Type B pancreatic cell (in vitro differentiated cells): ENCODE measurements around the gene TRIM44. TPM values are rescaled to one million over a fixed set of nuclear protein-coding genes. Genes with fewer than 3 reads are reported as not detected.

Source experiments
- DNase-seq: peaks from one replicate; pipeline ENCODE4 v3.0.0; 2021; ENCODE audit warnings: mixed read lengths; ENCODE audit not compliant: unreplicated experiment; ENCODE audit errors: extremely low spot score
- H3K27ac Mint-ChIP-seq: 2 replicates; pipeline ENCODE4 v1.8.0; 2021; ENCODE audit warnings: mild to moderate bottlenecking, mixed read lengths
- H3K27me3 Mint-ChIP-seq: 2 replicates; pipeline ENCODE4 v1.8.0; 2021; ENCODE audit warnings: mixed read lengths
- H3K36me3 Mint-ChIP-seq: 2 replicates; pipeline ENCODE4 v1.8.0; 2021; ENCODE audit warnings: mixed read lengths
- H3K4me1 Mint-ChIP-seq: one replicate; pipeline ENCODE4 v1.8.0; 2021; ENCODE audit warnings: mixed read lengths; ENCODE audit not compliant: unreplicated experiment
- H3K4me3 Mint-ChIP-seq: 2 replicates; pipeline ENCODE4 v1.8.0; 2021; ENCODE audit warnings: mild to moderate bottlenecking, mixed read lengths
- H3K9me3 Mint-ChIP-seq: 2 replicates; pipeline ENCODE4 v1.8.0; 2021; ENCODE audit warnings: mixed read lengths
- CTCF ChIP-seq: fragments of 200-600 bp; sonication (generic); conservative IDR thresholded peaks from 2 replicates; pipeline ENCODE4 v1.5.0; 2021; ENCODE audit warnings: antibody characterized with exemption, mild to moderate bottlenecking
- total RNA-seq: library from RNA; stranded (reverse); gene quantifications from 2 replicates; pipeline ENCODE4 v1.2.1, GENCODE V29; 2021; ENCODE audit warnings: low replicate concordance

The TRIM44 gene
- total RNA-seq, 1 donor from 2014 or later: 70.6 TPM

GRCh38 chr11:35639591-35640179 lies 22.9 kb upstream of the TRIM44 start:
- TF ChIP-seq CTCF: no peak
- Mint-ChIP-seq H3K4me3 (peak overlapping the region; percentile 9), H3K27me3 (no peaks in the 10 kb centered on the region), H3K36me3 (no peaks in the 10 kb centered on the region), H3K4me1 (peaks cover 17% of the 10 kb centered on the region), H3K27ac (no peak overlapping the region), H3K9me3 (no peaks in the 10 kb centered on the region)
- no peak for DNase-seq

GRCh38 chr11:35641171-35641897 lies 21.2 kb upstream of the TRIM44 start:
- H3K9me3 Mint-ChIP-seq: no peaks in the 10 kb centered on the region

DNA sequence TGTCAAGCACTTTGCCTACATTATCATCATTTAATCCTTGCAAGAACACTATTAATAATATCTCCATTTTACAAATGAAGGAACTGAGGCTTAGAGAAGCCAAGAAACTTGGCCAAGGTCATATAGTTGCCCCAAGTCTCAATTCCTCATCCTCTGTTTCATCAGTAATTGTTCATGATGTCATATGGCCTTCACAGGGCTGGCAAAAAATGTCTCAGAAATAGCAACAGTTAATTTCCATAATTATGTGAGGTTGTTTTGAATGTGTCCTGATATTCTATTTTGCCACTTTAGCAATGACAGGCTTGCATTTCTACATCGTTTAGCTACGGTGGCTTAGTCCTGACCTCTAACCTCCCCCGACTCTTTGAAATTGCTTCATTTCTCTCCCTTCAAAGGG lies 20.6 kb upstream of the TRIM44 start:
- H3K27ac Mint-ChIP-seq: no peak overlapping the region
- no peaks in the 10 kb centered on the region for H3K9me3 Mint-ChIP-seq
- TF ChIP-seq CTCF: no peak
- DNase-seq: no peak
- no peak overlapping the region for H3K4me3 Mint-ChIP-seq
- no peaks in the 10 kb centered on the region for H3K36me3 Mint-ChIP-seq
- H3K4me1 Mint-ChIP-seq: peaks cover 17% of the 10 kb centered on the region
- no peaks in the 10 kb centered on the region for H3K27me3 Mint-ChIP-seq

More at GRCh38 chr11:35641171-35641897, 21.2 kb upstream of the TRIM44 start:
- Mint-ChIP-seq H3K27me3 (no peaks in the 10 kb centered on the region), H3K4me1 (peaks cover 17% of the 10 kb centered on the region), H3K4me3 (no peak overlapping the region), H3K36me3 (no peaks in the 10 kb centered on the region), H3K27ac (no peak overlapping the region)
- TF ChIP-seq CTCF: no peak
- DNase-seq: no peak

GRCh38 chr11:35647421-35648093 lies 15.0 kb upstream of the TRIM44 start:
- no peak for TF ChIP-seq CTCF
- no peak for DNase-seq
- Mint-ChIP-seq H3K4me1 (no peaks in the 10 kb centered on the region), H3K4me3 (no peak overlapping the region), H3K27me3 (peaks cover 3% of the 10 kb centered on the region), H3K27ac (no peak overlapping the region), H3K36me3 (no peaks in the 10 kb centered on the region), H3K9me3 (no peaks in the 10 kb centered on the region)

DNA sequence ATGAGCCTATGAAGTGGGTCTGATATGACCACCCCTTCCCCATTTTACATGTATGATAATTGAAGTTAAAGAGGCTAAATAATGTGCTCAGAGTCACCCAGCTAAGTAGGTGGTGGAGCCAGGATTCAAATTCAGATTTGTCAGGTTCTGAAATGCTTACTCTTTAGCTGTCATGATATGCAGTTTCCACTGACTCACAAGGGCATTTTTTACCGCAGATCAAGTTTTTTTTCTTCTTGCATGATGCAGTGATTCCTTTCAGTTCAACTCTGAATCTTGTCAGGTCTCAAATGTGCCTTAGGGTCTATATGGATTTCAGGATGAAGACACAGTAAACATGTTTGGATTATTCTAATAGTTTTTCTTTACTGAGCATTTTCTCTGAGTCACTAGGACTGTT lies 12.6 kb upstream of the TRIM44 start:
- DNase-seq: no peak
- no peaks in the 10 kb centered on the region for H3K9me3 Mint-ChIP-seq
- TF ChIP-seq CTCF: no peak
- no peak overlapping the region for H3K27ac Mint-ChIP-seq
- no peak overlapping the region for H3K4me3 Mint-ChIP-seq
- peaks cover 7% of the 10 kb centered on the region for H3K4me1 Mint-ChIP-seq
- H3K36me3 Mint-ChIP-seq: no peaks in the 10 kb centered on the region
- peaks cover 9% of the 10 kb centered on the region for H3K27me3 Mint-ChIP-seq
